Body of pancreas (tissue), 4 donors: ENCODE results near the gene FADS3. TPM values are rescaled to one million over a fixed set of nuclear protein-coding genes. Genes with fewer than 3 reads are reported as not detected.

Source experiments
- ATAC-seq: fragments of 150-250 bp; one replicate; pipeline ENCODE4 v1.9.1; 2016
- DNase-seq, 4 donors: peaks; one replicate each; pipeline ENCODE4 v3.0.0-alpha.2; 2019
- H3K27ac ChIP-seq, 4 donors: fragments of 200-600 bp; sonication (generic); 1 replicate in 3 of 4; 2 replicates in 1 of 4; pipeline versions ENCODE4 v1.5.1 to v1.6.1; 2016 to 2019; ENCODE audit warnings: mild to moderate bottlenecking in 1 of 4, mixed read lengths in 1 of 4, moderate library complexity in 1 of 4
- H3K27me3 ChIP-seq, 2 donors: fragments of 200-600 bp; sonication (generic); one replicate each; pipeline ENCODE4 v1.6.0; 2016; ENCODE audit warnings: mild to moderate bottlenecking in 1 of 2
- H3K36me3 ChIP-seq, 2 donors: fragments of 200-600 bp; sonication (generic); replicated peaks in 1 of 2; 2 replicates each; pipeline ENCODE4 v1.5.1; 2016; ENCODE audit warnings: low read depth in 2 of 2; ENCODE audit not compliant: insufficient read depth in 1 of 2
- H3K4me1 ChIP-seq: fragments of 200-600 bp; sonication (generic); one replicate; pipeline ENCODE4 v1.6.0; 2016
- H3K4me3 ChIP-seq, 2 donors: fragments of 200-600 bp; sonication (generic); 1 replicate in 1 of 2; 2 replicates in 1 of 2; pipeline ENCODE4 v1.5.1; 2016 to 2019
- H3K9me3 ChIP-seq, 3 donors: fragments of 200-600 bp; sonication (generic); 1 replicate in 2 of 3; 2 replicates in 1 of 3; pipeline ENCODE4 v1.5.1; 2016
- CTCF ChIP-seq, 7 experiments: fragments of 450-650 bp in 4 of 7; fragments of 200-600 bp in 3 of 7; sonication (generic) in 3 of 7; IDR thresholded peaks; one replicate each; pipeline ENCODE4 v1.5.1; 2016 to 2019; ENCODE audit warnings: antibody characterized with exemption in 7 of 7
- POLR2A ChIP-seq, 3 donors: fragments of 450-650 bp; IDR thresholded peaks; one replicate each; pipeline ENCODE4 v1.6.1; 2016; ENCODE audit warnings: antibody characterized with exemption in 3 of 3, mild to moderate bottlenecking in 2 of 3
- WGBS, 2 donors: methylation state at CpG; one replicate each; pipeline ENCODE4 v1.1.5; 2017; 5-methylcytosine and 5-hydroxymethylcytosine counted together
- intact Hi-C: fragments of 100-400 bp; cut with DNase I; formaldehyde crosslinking; loops from one replicate; pipeline ENCODE4 v1.15.1; 2023
- total RNA-seq, 2 donors: library from RNA; depleted of rRNA; stranded (reverse); fragments of >200 nt; gene quantifications; one replicate each; pipeline ENCODE4 v1.1.0, GENCODE V29; 2016

FADS3 gene
- total RNA-seq, 2 donors from 2014 or later, result 30.9 to 33.0 TPM

- intact Hi-C loops, result no loop called here
- ATAC-seq (no peak), DNase-seq (no peak)
- 66 to 81% methylated on average over 6 of the region's 6 CpGs for WGBS, 2 donors
- Histone ChIP-seq H3K27me3 (no peaks in the 10 kb centered on the region), H3K4me3 (no peak overlapping the region), H3K27ac (no peak overlapping the region), H3K36me3 (no peaks in the 10 kb centered on the region), H3K9me3 (no peaks in the 10 kb centered on the region), H3K4me1 (no peaks in the 10 kb centered on the region)
- TF ChIP-seq POLR2A (IDR thresholded peaks at IDR 0.05), result no peak
Observed at GRCh38 chr11:61880454-61880853, 10.9 kb downstream of the FADS3 start.

GRCh38 chr11:61880031-61880430 is 11.3 kb downstream of the FADS3 start:
- ATAC-seq (no peak), DNase-seq (no peak)
- TF ChIP-seq POLR2A (IDR thresholded peaks at IDR 0.05) (no peak), CTCF (IDR thresholded peaks at IDR 0.05) (no peak)
- no peak overlapping the region for H3K27ac ChIP-seq
- H3K27me3 ChIP-seq, result no peaks in the 10 kb centered on the region
- H3K4me1 ChIP-seq, result no peaks in the 10 kb centered on the region
- intact Hi-C loops, result no loop called here
- H3K36me3 ChIP-seq, result no peaks in the 10 kb centered on the region
- WGBS, 2 donors, result 90 to 94% methylated on average over 11 of the region's 11 CpGs
- no peaks in the 10 kb centered on the region for H3K9me3 ChIP-seq
- no peak overlapping the region for H3K4me3 ChIP-seq

GRCh38 chr11:61879152-61879551 is 12.2 kb downstream of the FADS3 start:
- Histone ChIP-seq H3K4me3 (no peak overlapping the region), H3K36me3 (no peaks in the 10 kb centered on the region), H3K9me3 (no peaks in the 10 kb centered on the region), H3K27ac (no peak overlapping the region), H3K27me3 (no peaks in the 10 kb centered on the region), H3K4me1 (no peaks in the 10 kb centered on the region)
- DNase-seq, result no peak
- no peak for ATAC-seq
- intact Hi-C loops, result no loop called here
- TF ChIP-seq POLR2A (IDR thresholded peaks at IDR 0.05) (no peak), CTCF (IDR thresholded peaks at IDR 0.05) (no peak)
- WGBS, 2 donors, result 66 to 75% methylated on average over 3 to 7 of the region's 7 CpGs

- H3K4me3 ChIP-seq, result no peak overlapping the region
- no peak overlapping the region for H3K27ac ChIP-seq
- ATAC-seq (no peak), DNase-seq (no peak)
- intact Hi-C loops, result no loop called here
- no peaks in the 10 kb centered on the region for H3K4me1 ChIP-seq
- 91 to 97% methylated on average over 11 to 14 of the region's 14 CpGs for WGBS, 2 donors
- H3K27me3 ChIP-seq, result no peaks in the 10 kb centered on the region
- H3K9me3 ChIP-seq, result no peaks in the 10 kb centered on the region
- TF ChIP-seq CTCF (IDR thresholded peaks at IDR 0.05) (no peak), POLR2A (IDR thresholded peaks at IDR 0.05) (no peak)
- no peaks in the 10 kb centered on the region for H3K36me3 ChIP-seq
Observed at GRCh38 chr11:61875698-61876097, 15.6 kb downstream of the FADS3 start.

- TF ChIP-seq POLR2A (IDR thresholded peaks at IDR 0.05), result no peak
- TF ChIP-seq CTCF (IDR thresholded peaks at IDR 0.05), result no peak
- ATAC-seq (no peak), DNase-seq (no peak)
- Histone ChIP-seq H3K27ac (no peak overlapping the region), H3K4me3 (no peak overlapping the region), H3K4me1 (no peaks in the 10 kb centered on the region), H3K9me3 (no peaks in the 10 kb centered on the region), H3K36me3 (no peaks in the 10 kb centered on the region), H3K27me3 (no peaks in the 10 kb centered on the region)
- intact Hi-C loops, result no loop called here
- WGBS, 2 donors, result 65 to 77% methylated on average over 3 of the region's 3 CpGs
Observed at GRCh38 chr11:61874853-61875252, 16.5 kb downstream of the FADS3 start.
